ENCODE results near the gene MPPED1. TPM values are rescaled to one million over a fixed set of nuclear protein-coding genes. Genes with fewer than 3 reads are reported as not detected.

MPPED1 gene
- total and polyA plus RNA-seq, 2 of the 13 experiments (the other 11 are each of a cell fraction or from before 2014, with no cell fraction given): 0.77 TPM; not detected in 1

- TF ChIP-seq, protein P1, sequence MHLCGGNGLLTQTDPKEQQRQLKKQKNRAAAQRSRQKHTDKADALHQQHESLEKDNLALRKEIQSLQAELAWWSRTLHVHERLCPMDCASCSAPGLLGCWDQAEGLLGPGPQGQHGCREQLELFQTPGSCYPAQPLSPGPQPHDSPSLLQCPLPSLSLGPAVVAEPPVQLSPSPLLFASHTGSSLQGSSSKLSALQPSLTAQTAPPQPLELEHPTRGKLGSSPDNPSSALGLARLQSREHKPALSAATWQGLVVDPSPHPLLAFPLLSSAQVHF (CRISPR knock-in tag; IDR thresholded peaks at IDR 0.05): no peak
- TF ChIP-seq MYNN (CRISPR knock-in tag; IDR thresholded peaks at IDR 0.05; ENCODE audit: low read depth): no peak
- no peak for TF ChIP-seq SIX4 (CRISPR knock-in tag; IDR thresholded peaks at IDR 0.05)
- TF ChIP-seq, protein P2, sequence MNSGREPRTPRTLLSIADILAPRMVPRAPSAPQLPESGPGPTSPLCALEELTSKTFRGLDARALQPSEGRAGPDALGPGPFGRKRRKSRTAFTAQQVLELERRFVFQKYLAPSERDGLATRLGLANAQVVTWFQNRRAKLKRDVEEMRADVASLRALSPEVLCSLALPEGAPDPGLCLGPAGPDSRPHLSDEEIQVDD (CRISPR knock-in tag; IDR thresholded peaks at IDR 0.05; ENCODE audit: borderline replicate concordance): no peak
- TF ChIP-seq ZFP82 (CRISPR knock-in tag; IDR thresholded peaks at IDR 0.05; ENCODE audit: borderline replicate concordance): no peak
These were observed 21.1 kb downstream of the MPPED1 start (continued) for GRCh38 chr22:43432883-43433415.

DNA sequence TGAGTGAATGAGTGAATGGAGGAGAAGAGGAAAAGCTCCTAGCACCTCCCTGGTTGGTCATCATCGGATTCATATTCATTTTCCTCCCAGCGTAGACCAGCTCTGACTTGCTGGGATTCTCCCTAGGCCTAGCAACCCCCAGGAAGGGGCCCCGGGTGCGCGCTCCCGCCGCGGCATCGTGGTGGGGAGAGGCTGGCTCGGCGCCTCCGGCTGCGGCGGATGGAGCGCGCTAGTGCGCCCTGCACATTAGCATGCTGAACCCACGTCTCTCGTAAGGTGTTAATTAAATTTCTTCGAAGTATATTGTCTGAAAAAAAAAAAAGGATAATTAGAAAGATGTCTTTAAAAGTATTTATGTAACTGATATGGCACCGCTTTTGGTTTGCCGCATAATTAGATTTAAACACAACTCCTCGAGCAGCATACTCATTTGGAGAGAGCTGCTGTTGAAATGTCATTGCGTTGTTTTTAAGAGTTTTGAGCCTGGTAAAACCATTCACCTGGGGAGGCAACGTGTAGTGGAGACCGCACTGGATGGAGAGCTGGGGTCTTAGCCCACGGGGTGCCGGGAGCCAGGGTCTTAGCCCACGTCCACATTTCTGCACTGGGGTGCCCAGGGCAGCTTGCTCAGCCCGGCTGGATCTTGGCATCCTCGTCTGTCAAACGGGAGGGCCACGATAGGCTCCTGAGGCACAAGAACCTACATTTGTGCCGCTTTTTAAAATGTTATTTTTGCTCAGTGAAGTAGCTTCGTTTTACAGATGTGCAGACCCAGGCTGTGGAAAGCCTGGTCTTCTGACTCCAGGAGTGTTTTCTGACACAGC lies 21.8 kb downstream of the MPPED1 start:
- H3K4me1 ChIP-seq (ENCODE audit: insufficient read depth, low read length): peaks cover 11% of the 10 kb centered on the region
- intact Hi-C loops (cut with micrococcal nuclease; ENCODE audit: unreplicated experiment) (no loop called here), in situ Hi-C loops (cut with HindIII; ENCODE audit: extremely low pct_ligation_motif_present, low pct_unique_long_range_greater_than_20kb) (no loop called here)
- no peaks in the 10 kb centered on the region for H3K79me2 ChIP-seq (ENCODE audit: insufficient read depth, low read length)
- ChIA-PET POLR2A (no interaction called here), CTCF (ENCODE audit: low intra/inter-chr PET ratio, low total read pairs) (no interaction called here)
- no peaks in the 10 kb centered on the region for H3K9me3 ChIP-seq (ENCODE audit: low read length)
- H2AFZ ChIP-seq (ENCODE audit: low read length): no peak overlapping the region
- H3K36me3 ChIP-seq (replicated peaks in 1 of 2; ENCODE audit: control insufficient read depth in 1 of 2, insufficient read depth in 2 of 2, low read length in 2 of 2): no peaks in the 10 kb centered on the region
- BruUV-seq (replicated peaks): no TSS peak
- no peak overlapping the region for H3K4me3 ChIP-seq (replicated peaks in 1 of 3; ENCODE audit: insufficient read depth in 1 of 3, low read depth in 2 of 3, low read length in 3 of 3)
- H3K4me2 ChIP-seq (ENCODE audit: low read depth, low read length): no peak overlapping the region
- ATAC-seq (no peak), FAIRE-seq (no peak), DNase-seq (ENCODE audit: low spot score) (no peak)
- no peaks in the 10 kb centered on the region for H4K20me1 ChIP-seq (ENCODE audit: insufficient read depth, low read length)
- H3K27me3 ChIP-seq (ENCODE audit: control insufficient read depth in 1 of 2, insufficient read depth in 2 of 2, low read length in 2 of 2): peaks cover 8 to 44% of the 10 kb centered on the region in 2 experiments
- no peak overlapping the region for H3K9ac ChIP-seq (ENCODE audit: insufficient read depth, low read depth, low read length)
- H3K27ac ChIP-seq (ENCODE audit: extremely low read length, insufficient read depth, low read length): no peak overlapping the region
- TF ChIP-seq IKZF4 (CRISPR knock-in tag; IDR thresholded peaks at IDR 0.05; ENCODE audit: borderline replicate concordance, low read depth, not compliant biosample characterization): no peak
- TF ChIP-seq ZNF234 (CRISPR knock-in tag; conservative IDR thresholded peaks at IDR 0.05): no peak
- no peak for TF ChIP-seq KLF6 (CRISPR knock-in tag; IDR thresholded peaks at IDR 0.05)
- TF ChIP-seq TEAD3 (CRISPR knock-in tag; optimal IDR thresholded peaks at IDR 0.05; ENCODE audit: borderline replicate concordance): no peak
- TF ChIP-seq NFIB (CRISPR knock-in tag; IDR thresholded peaks at IDR 0.05; ENCODE audit: borderline replicate concordance): no peak
- no peak for TF ChIP-seq ATF7-NPFF (CRISPR knock-in tag; IDR thresholded peaks at IDR 0.05; ENCODE audit: low read depth)
- no peak for TF ChIP-seq TBL1XR1 (IDR thresholded peaks at IDR 0.05; ENCODE audit: borderline replicate concordance, low read length, partially characterized antibody)
- TF ChIP-seq SMARCE1 (IDR thresholded peaks at IDR 0.05; ENCODE audit: borderline replicate concordance): no peak
- no peak for TF ChIP-seq ZNF713 (CRISPR knock-in tag; IDR thresholded peaks at IDR 0.05)
- no peak for TF ChIP-seq NCOA5 (CRISPR knock-in tag; IDR thresholded peaks at IDR 0.05)
- no peak for TF ChIP-seq ZNF501 (CRISPR knock-in tag; IDR thresholded peaks at IDR 0.05)
- no peak for TF ChIP-seq ZNF598 (CRISPR knock-in tag; IDR thresholded peaks at IDR 0.05; ENCODE audit: borderline replicate concordance)
- 59% methylated on average over 24 of the region's 35 CpGs for WGBS (ENCODE audit: low lambda C conversion rate)
